Kasumi-1 (cell line): ENCODE measurements around the gene ZNF286A.
"Not testable (repeated sequence)": the region's sequence is repeated elsewhere in the genome, so short reads cannot be mapped to it uniquely, and the experiment has no call there.

ENCODE experiments used
- DNase-seq, 2 experiments: peaks; one replicate each; lab custom pipeline; 2025; lab: John Stamatoyannopoulos, UW

ZNF286A gene

DNA sequence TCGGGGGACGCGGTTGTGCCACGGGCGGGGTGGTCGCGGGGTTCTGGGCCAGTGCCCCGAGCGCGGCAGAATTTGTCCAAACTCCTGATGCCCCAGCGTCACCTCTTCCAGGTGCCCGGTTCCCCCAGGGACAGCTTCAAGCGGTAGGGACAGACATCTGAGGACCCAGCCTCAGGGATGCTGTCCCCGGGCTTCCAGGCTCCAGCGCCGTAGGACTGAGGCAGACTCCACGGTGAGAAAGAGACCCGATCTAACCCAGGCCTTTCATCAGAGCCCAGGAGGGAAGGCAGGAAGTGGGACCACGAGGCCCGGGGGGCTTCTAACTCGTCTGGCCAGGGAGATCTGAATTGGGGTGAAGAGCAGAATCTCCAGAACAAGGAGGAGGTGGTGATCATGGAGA, 385 bp downstream of the ZNF286A start:
- not testable (repeated sequence) for DNase-seq

DNA sequence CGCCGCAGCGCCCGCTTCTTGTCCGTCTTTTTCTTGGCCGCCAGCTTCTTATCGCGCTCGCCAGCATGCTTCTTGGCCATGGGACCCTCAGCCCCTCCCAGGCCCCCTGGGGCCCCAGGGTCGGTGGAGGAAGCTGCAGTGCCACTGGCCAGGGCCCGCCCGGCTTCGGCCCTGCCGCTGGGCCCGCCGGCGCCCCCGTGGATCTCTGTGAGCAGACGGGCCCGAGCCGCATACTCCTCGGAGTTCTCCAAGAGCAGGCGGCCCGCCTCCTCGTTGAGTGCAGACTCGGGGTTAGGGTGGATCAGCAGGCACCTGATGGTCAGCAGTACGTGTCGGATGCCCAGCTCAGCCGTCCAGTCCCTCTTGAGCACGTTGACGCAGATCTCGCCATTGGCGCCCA, 4.7 kb downstream of the ZNF286A start:
- DNase-seq: not testable (repeated sequence)

DNA sequence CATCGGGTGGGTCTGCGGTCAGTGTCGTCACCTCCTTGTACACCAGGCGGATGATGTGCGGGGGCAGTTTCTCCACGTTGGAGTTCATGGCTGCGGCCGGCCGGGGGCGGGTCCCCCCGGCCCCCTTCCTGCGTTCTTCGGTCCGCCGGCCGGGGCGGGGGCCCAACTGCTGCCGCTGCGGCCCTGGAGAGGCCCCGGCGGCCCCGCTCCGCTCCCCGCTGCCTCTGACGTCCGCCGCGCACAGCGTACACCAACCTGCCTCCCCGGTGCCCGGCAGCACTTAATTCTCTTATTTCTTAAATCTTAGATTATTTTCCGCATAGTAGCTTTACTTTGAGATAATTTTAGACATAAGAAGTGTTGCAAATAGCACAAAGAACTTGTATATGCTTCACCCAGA, 5.3 kb downstream of the ZNF286A start:
- DNase-seq: not testable (repeated sequence)

DNA sequence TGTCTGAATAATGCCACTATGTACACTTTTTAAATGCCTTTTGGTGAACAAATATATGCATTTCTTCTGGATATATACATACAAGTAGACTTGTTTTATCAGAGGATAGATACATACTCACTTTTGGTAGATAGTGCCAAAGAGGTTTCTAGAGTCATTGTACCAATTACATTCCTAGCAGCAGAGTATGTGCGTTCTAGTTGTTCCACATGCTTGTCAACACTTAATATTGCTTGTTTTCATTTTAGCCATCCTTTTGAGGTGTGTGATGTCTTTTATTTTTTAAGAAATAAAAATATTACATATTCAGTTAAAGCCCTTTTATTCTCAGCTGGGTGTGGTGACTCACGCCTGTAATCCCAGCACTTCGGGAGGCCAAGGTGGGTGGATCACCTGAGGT, 9.3 kb downstream of the ZNF286A start:
- DNase-seq: not testable (repeated sequence)

DNA sequence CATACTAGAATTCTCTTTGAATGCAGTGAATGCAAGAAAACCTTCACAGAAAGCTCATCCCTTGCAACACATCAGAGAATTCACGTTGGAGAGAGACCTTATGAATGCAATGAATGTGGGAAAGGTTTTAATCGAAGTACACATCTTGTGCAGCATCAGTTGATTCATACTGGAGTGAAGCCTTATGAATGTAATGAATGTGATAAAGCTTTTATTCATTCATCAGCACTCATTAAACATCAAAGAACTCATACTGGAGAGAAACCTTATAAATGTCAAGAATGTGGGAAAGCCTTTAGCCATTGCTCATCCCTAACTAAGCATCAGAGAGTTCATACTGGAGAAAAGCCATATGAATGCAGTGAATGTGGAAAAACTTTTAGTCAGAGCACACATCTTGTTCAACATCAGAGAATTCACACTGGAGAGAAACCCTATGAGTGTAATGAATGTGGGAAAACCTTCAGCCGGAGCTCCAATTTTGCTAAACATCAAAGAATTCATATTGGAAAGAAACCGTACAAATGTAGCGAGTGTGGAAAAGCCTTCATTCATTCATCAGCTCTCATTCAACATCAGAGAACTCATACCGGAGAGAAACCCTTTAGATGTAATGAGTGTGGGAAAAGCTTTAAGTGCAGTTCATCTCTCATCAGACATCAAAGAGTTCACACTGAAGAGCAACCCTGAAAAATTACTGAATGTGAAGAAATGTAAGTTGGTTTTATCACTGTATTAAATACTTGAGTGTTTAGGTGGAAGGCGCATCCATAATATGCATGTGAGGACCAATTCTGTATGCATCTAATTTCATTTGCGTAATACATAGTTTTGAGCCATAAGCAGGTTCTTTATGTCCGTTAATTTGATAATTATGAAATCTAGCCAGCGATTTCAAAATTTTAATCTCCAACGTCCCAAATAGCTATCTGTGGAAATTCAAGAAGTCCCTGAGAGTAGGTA, 17.3 kb downstream of the ZNF286A start:
- DNase-seq: not testable (repeated sequence)

DNA sequence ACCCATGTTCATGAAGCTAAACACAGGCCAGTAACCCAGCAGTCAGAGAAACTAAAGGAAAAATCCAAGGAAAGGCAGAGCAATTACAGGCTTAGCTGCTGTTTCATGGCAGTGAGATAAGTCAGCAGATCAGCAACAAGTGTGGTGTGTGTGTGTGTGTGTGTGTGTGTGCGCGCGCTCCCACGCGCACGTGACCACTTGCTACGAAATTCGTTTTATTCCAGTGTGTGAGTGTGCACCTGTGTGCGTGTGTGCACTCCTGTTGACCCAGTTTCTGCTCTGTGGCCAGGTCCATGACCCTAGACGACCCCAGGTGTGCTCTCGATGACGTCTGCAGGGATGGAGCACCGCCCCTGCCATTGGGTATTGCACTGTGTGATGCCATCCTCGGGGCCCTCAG, 31.0 kb downstream of the ZNF286A start:
- DNase-seq: not testable (repeated sequence)

DNA sequence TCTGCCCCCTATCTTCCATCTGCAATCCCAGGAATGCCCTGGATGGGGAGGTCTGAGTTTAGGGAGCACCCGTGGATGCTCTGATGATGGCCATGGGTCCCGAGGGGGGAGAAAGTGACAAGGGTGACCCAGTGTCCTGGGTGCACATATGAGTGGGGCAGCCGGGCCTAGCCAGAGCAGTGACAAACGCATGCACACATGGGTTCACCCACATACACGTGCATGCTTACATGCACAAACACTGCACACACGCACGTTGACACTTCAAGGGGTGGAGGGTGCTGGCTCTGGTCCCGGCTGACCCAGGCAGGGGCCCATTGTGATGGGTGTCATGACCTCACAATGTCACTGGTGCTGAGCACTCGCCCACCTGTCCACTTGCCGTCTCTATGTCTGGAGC, 32.3 kb downstream of the ZNF286A start, which contains the start of gene TBC1D26:
Gene TBC1D26, plus strand, starts transcription at position 384 of the 400 bp plus-strand sequence. CDS start 3,066 bp downstream, outside the sequence.
- DNase-seq: not testable (repeated sequence)

DNA sequence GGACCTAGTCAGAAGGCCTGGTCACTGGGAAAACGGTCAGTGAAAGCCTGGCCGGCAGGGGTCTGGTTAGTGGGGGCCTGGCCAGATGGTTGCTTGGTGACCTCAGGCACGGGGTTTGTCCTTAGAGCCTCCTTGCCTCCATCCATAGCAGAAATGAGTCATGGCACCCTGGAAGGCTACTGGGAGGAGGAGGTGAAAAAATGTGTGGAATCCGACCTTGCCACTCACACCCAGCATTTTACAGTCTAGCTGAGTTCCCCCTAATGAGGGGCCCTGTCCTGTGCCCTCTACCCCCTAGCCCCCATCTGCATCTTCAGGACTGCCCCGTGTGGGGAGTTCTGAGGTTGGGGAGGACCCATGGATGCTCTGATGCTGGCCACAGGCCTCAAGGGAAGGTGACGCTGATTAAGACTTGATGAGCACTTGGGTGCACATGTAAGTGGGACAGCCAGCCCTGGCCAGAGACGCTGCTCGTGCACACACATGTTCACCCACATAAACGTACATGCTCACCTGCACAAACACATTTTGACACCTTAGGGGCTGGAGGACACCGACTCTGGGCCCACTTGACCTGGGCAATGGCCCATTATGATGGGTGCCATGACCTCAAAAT, 33.7 kb downstream of the ZNF286A start:
- not testable (repeated sequence) for DNase-seq

DNA sequence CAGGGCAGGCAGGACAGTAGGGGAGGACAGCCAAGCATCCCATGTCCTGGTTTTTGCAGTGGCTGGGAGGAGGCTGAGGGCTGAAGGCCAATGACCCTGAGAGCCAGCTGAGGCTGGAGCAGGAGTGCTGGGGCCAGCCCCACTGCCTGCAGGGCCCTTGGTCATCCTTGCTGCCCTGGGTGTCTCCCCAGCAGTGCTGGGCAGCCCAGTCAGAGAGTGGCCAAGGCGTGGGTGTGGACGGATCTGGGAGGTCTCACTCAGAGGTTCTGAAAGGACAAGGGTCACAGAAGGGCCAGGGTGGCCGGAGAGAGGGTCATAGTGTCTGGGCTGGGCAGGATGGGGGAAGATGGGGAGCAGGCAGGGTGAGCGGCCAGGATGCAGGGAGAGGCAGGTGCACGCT, 37.0 kb downstream of the ZNF286A start:
- not testable (repeated sequence) for DNase-seq

DNA sequence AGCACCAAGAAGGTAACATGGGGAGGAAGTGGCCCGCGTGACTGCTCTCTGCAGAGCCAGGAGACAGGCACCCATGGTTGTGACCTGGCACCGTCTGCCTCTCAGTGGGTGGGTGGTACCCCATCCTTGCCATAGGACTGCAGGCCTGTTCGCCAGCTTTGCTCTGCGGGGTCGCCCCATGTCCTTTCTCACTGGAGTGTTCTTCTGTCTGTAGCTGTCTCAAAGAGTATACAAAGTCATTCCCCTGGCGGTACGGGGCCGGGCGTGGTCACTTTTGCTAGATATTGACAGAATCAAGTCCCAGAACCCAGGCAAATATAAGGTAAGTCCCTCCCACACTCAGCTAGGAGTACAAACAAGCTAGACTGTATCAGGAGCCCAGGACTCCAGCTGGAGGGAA, 38.5 kb downstream of the ZNF286A start:
- DNase-seq: no peak

DNA sequence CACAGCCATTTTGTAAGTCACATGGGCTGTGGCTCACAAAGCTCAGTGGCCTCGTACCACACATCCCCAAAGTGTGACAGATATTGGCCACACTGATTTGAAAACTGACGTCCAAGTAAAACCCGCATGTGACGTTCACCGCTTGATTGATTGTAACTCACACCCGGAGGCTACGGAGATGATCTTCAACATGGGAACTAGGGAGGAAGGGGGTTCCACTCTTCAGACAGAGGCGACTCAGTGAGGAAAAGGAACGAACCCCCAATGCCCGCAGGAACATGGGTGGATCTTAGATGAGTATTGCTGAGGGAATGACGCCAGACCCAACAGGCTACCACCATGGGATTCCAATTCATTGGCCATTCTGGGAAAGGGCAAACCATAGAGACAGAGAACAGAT, 39.7 kb downstream of the ZNF286A start:
- not testable (repeated sequence) for DNase-seq

DNA sequence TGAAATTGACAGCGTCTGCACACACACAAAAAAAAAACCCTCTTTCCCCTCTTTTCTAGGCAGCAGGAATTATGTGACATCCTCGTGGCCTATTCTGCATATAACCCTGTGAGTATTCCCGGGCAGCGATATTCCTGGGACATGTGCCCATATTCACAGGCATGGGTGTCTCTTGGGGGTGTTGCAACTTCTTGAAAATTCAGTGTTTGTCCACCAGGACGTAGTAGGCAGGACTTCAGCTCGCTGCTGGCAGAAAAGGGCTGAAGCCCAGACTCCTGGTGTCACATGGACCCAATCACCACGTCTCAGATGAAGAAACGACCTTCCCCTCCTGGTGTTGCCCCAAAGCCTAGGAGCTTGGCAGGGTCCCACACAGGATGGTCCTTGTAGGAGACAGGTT, 40.5 kb downstream of the ZNF286A start:
- DNase-seq: not testable (repeated sequence)

DNA sequence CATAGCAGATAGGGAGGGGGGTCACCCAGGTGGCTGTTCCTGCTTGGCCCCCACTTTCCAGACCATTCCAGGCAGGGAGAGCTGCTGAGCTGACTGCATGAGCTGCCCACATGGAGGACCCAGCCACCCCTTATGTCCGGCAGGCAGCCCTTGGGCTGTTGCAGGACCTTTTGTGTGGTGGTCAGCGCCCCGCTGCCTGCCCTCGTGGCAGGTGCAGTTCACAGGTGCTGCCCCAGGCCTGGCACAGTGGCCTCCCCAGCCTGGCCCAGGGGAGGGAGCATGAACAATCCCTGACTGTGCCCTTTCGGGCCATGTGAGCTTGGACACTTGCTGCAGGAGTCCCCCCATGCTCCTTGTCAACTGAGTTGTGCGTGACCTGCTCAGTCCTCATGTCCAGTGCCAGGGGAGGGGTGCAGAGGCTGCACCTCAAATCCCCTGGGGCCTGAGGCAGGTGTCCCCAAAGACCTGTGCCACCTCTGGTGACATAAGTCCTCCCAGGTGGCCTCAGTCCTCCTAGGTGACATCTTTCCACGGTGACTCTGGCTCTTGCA, 41.1 kb downstream of the ZNF286A start:
- DNase-seq: no peak

DNA sequence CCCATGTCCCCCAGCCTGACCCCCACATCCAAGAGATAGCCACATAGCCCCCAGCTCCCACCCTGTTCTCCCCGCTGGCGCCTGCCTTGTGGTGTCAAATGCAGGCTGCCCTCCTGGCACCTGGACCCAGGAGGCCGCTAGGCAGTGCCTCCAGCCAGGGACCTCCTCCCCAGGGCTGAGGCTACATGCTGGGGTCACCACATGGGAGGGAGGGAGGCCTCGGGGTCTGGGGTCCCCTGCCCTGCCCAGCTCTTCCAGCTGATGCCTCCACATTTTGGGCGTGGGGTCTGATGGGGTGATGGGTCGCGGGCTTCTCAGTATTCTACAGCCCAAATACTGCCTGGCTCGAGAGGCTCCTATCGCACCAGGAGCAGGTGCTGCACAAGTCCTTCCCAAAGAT, 42.1 kb downstream of the ZNF286A start:
- no peak for DNase-seq

DNA sequence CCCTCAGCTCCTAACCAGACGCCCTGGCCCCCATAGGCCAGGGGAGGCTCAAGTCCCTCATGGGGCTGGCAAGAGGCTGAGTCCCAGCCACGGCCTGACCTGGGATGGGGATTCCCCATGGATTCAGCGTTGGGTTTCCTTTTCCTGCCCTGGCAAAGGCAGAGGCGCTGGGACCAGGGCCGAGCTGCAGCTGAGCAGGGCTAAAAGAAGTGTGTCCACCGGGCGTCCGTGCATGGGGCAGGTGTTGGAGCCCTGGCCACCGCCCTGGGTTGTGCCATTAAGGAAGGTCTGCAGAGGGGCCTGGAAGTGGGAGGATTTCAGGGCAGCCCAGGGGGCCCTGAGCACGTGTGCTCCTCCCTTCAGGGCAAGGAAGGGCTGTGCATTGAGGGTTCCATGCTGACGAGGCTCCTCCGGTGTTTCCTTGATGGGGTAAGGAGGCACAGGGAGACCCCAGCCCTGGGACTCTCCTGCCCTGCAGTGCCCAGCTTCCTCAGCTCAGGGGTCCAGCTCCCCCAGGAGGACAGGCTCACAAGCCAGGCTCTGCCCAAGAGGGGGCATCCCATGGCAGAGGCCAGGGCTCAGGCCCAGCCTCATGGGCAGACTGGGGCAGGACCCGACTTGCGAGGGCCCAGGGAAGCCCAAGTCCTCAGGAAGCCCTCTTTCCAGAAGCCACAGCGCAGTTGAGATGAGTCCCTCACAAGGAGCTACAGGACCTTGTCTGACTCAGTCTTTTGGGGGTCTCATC, 42.7 kb downstream of the ZNF286A start:
- DNase-seq: no peak

DNA sequence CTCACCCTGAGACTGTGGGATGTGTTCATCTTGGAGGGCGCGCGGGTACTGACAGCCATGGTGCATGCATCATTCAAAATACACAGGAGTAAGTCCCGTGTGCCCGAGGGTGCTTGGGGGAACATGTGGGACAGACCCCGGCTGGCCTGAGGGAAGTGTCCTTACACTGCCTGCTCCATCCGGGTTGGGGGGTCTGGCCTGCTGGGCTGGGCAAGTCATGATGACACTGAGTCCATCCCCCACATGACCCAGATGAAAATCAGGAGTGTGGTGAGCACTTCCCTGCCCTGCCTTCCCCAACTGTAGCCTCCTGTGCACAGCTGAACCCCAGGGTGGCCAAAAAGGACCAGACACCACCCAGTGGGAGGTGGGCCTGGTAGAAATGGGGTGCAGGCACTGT, 43.4 kb downstream of the ZNF286A start:
- DNase-seq: no peak

DNA sequence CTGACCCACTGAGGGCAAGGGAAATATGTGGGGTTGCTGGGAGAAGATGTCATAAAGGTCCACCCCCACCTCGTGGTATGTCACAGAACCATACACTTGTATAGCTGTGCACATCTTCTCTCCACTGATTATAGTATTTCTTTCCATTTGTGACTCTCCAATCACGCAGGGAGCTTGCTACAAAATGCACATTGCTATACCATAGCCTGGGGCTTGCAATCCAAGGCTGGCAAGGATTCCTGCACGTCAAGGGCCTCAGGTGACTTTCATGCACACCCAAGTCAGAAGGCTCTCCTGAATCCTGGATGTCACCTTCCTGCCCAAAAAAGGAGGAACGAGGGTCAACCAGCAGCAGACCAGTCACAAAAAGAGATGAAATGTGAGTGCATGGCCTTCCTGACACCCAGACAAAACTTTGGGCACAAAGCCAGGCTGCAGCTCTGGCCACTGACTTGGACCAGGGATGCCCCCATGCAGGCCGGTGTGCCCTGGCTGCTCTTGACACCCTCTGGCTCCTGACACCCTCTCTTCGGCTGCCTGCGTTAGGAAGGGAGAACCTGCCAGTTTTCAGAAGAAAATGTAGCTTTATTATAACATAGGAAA, 44.6 kb downstream of the ZNF286A start:
- no peak for DNase-seq

DNA sequence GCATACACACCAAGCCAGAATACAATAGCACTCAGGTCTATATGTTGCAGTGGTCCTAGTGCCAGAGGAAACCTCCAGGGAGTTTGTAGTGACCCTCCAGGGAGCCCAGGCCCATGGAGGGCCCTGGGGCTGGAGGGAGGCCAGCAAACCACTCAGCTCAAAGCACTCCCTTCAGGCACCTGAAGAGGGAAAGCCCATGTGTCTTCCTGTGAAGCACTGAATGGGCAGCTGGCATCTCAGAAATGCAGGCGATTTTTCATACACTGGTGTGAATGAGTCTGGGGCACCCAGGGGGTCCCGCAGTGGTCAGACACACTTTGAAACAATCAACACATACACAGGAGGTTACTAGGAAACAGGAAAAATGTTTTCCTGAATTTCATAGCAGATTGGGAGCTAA, 45.3 kb downstream of the ZNF286A start:
- DNase-seq: no peak

DNA sequence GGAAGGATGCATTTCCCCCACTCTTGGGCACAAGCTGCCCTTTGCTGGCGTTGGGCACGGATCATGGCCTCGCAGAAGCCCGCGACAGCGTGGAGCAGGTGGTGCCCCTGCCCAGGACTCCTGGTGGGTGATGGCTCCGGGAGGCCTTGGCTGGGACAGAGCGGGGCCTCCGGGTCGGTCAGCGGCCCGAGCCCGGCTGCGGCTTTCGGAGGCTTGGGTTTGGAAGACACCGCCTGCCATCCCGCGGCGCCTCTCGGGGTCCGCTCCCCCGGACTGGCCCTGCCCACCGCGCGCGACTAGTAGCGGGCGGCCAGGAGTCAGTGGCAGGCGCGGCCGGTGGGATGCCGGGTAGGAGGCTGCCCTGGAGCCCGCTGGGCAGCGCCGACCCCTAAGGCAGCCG, 49.9 kb downstream of the ZNF286A start:
- not testable (repeated sequence) for DNase-seq

DNA sequence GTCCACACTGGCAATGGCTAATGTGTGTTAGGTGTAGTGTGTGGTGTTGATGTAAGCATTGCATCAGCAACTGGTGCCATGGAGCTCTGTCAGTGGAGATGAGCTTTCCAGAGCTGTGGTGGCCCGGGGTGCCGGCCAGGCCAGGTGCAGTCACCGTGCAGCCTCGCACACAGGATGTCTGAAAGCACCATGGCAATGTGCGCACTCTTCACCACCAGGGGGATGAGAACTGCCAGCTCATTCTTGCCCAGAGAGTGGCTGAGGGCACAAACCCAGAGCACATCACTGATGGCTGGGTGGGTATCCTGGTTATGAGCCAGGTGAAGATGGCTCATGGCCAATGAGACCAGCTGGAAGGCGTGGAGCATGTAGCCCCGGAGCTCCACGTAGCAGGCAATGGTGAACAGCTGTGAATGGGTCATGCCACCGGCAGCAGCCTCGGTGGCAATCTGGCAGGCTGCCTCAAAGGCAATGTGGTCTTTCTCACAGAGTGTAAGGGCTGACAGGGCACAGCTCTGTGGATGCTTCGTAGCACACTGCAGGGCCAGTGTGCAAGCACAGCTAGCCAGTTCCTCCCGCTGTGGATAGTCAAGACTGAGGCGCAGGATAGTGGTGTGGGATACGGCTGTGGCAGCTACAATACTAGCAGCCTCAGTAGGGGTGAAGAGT, 69.4 kb downstream of the ZNF286A start:
- not testable (repeated sequence) for DNase-seq
